ENCODE data around the gene ARX.

ARX gene

GRCh38 chrX:24996096-24996709, 19.6 kb downstream of the ARX start:
- Histone ChIP-seq H3K36me3 (ENCODE audit: insufficient read depth, low read length) (no peaks in the 10 kb centered on the region), H3K9me2 (ENCODE audit: low read depth, low read length) (no peaks in the 10 kb centered on the region), H3F3A (ENCODE audit: insufficient read depth, low read length) (no peaks in the 10 kb centered on the region), H4K20me1 (ENCODE audit: insufficient read depth, low read length) (no peaks in the 10 kb centered on the region), H3K79me2 (ENCODE audit: insufficient read depth, low read length) (no peaks in the 10 kb centered on the region), H3K27ac (ENCODE audit: low read depth, low read length, poor library complexity, severe bottlenecking) (no peak overlapping the region), H3K4me2 (ENCODE audit: low read length) (no peak overlapping the region), H3K4me1 (ENCODE audit: insufficient read depth, low read length, severe bottlenecking) (no peaks in the 10 kb centered on the region), H3K4me3 (ENCODE audit: low read depth, low read length, poor library complexity, severe bottlenecking) (no peak overlapping the region), H3K27me3 (ENCODE audit: insufficient read depth, low read length) (no peaks in the 10 kb centered on the region), H3K9ac (ENCODE audit: low read length) (no peak overlapping the region), H3K9me3 (ENCODE audit: low read length) (no peaks in the 10 kb centered on the region), H2AFZ (ENCODE audit: low read length) (no peak overlapping the region)
- TF ChIP-seq EZH2 (IDR thresholded peaks at IDR 0.05; ENCODE audit: borderline replicate concordance, low read length): no peak
- TF ChIP-seq CTCF (IDR thresholded peaks at IDR 0.05; ENCODE audit: low read length): no peak

GRCh38 chrX:24993879-24994278, 21.9 kb downstream of the ARX start:
- H2AFZ ChIP-seq (ENCODE audit: low read length): no peak overlapping the region
- H3K4me3 ChIP-seq (ENCODE audit: low read depth, low read length, poor library complexity, severe bottlenecking): no peak overlapping the region
- H3F3A ChIP-seq (ENCODE audit: insufficient read depth, low read length): no peaks in the 10 kb centered on the region
- no peaks in the 10 kb centered on the region for H3K4me1 ChIP-seq (ENCODE audit: insufficient read depth, low read length, severe bottlenecking)
- H3K27me3 ChIP-seq (ENCODE audit: insufficient read depth, low read length): no peaks in the 10 kb centered on the region
- H3K9me3 ChIP-seq (ENCODE audit: low read length): no peaks in the 10 kb centered on the region
- H3K79me2 ChIP-seq (ENCODE audit: insufficient read depth, low read length): no peaks in the 10 kb centered on the region
- no peak for TF ChIP-seq CTCF (IDR thresholded peaks at IDR 0.05; ENCODE audit: low read length)
- TF ChIP-seq EZH2 (IDR thresholded peaks at IDR 0.05; ENCODE audit: borderline replicate concordance, low read length): no peak
- H3K36me3 ChIP-seq (ENCODE audit: insufficient read depth, low read length): no peaks in the 10 kb centered on the region
- no peak overlapping the region for H3K9ac ChIP-seq (ENCODE audit: low read length)
- H3K4me2 ChIP-seq (ENCODE audit: low read length): no peak overlapping the region
- no peaks in the 10 kb centered on the region for H4K20me1 ChIP-seq (ENCODE audit: insufficient read depth, low read length)
- no peaks in the 10 kb centered on the region for H3K9me2 ChIP-seq (ENCODE audit: low read depth, low read length)
- no peak overlapping the region for H3K27ac ChIP-seq (ENCODE audit: low read depth, low read length, poor library complexity, severe bottlenecking)

GRCh38 chrX:24990535-24990934, 25.2 kb downstream of the ARX start:
- H3K79me2 ChIP-seq (ENCODE audit: insufficient read depth, low read length): no peaks in the 10 kb centered on the region
- H3K4me1 ChIP-seq (ENCODE audit: insufficient read depth, low read length, severe bottlenecking): no peaks in the 10 kb centered on the region
- H4K20me1 ChIP-seq (ENCODE audit: insufficient read depth, low read length): no peaks in the 10 kb centered on the region
- H3K4me3 ChIP-seq (ENCODE audit: low read depth, low read length, poor library complexity, severe bottlenecking): no peak overlapping the region
- TF ChIP-seq CTCF (IDR thresholded peaks at IDR 0.05; ENCODE audit: low read length) (no peak), EZH2 (IDR thresholded peaks at IDR 0.05; ENCODE audit: borderline replicate concordance, low read length) (no peak)
- H3K9me2 ChIP-seq (ENCODE audit: low read depth, low read length): no peaks in the 10 kb centered on the region
- no peak overlapping the region for H3K4me2 ChIP-seq (ENCODE audit: low read length)
- no peaks in the 10 kb centered on the region for H3K27me3 ChIP-seq (ENCODE audit: insufficient read depth, low read length)
- H3K36me3 ChIP-seq (ENCODE audit: insufficient read depth, low read length): peaks cover 6% of the 10 kb centered on the region; the same call in 1 of the 2 replicates
- H3F3A ChIP-seq (ENCODE audit: insufficient read depth, low read length): no peaks in the 10 kb centered on the region
- H3K9ac ChIP-seq (ENCODE audit: low read length): no peak overlapping the region
- no peak overlapping the region for H3K27ac ChIP-seq (ENCODE audit: low read depth, low read length, poor library complexity, severe bottlenecking)
- H3K9me3 ChIP-seq (ENCODE audit: low read length): no peaks in the 10 kb centered on the region
- no peak overlapping the region for H2AFZ ChIP-seq (ENCODE audit: low read length)

All from OCI-LY1 (cell line).